Adipocyte (in vitro differentiated cells): Measurements from ENCODE around the gene CCDC187.

Experiments used
- DNase-seq: peaks from one replicate; pipeline ENCODE4 v3.0.0-alpha.2; 2015; ENCODE audit warnings: low read depth
- H3K27me3 ChIP-seq: replicated peaks from 2 replicates; pipeline ENCODE4 v1.7.0; 2013; ENCODE audit warnings: mild to moderate bottlenecking, low read length, moderate library complexity; ENCODE audit not compliant: control insufficient read depth, insufficient read depth
- H3K36me3 ChIP-seq: 2 replicates; pipeline ENCODE4 v1.7.0; 2013; ENCODE audit warnings: low read length, mild to moderate bottlenecking, moderate library complexity; ENCODE audit not compliant: control insufficient read depth, insufficient read depth, severe bottlenecking
- H3K4me1 ChIP-seq: 2 replicates; pipeline ENCODE4 v1.7.0; 2013; ENCODE audit warnings: mild to moderate bottlenecking, low read length, moderate library complexity; ENCODE audit not compliant: control insufficient read depth, insufficient read depth
- H3K4me3 ChIP-seq: 2 replicates; pipeline ENCODE4 v1.7.0; 2013; ENCODE audit warnings: mild to moderate bottlenecking, low read length, moderate library complexity
- H3K9ac ChIP-seq: 2 replicates; pipeline ENCODE4 v1.7.0; 2013; ENCODE audit warnings: mild to moderate bottlenecking, low read length, moderate library complexity
- H3K9me3 ChIP-seq: 2 replicates; pipeline ENCODE4 v1.7.0; 2013; ENCODE audit warnings: mild to moderate bottlenecking, low read length, moderate library complexity; ENCODE audit not compliant: control insufficient read depth

CCDC187 gene

DNA sequence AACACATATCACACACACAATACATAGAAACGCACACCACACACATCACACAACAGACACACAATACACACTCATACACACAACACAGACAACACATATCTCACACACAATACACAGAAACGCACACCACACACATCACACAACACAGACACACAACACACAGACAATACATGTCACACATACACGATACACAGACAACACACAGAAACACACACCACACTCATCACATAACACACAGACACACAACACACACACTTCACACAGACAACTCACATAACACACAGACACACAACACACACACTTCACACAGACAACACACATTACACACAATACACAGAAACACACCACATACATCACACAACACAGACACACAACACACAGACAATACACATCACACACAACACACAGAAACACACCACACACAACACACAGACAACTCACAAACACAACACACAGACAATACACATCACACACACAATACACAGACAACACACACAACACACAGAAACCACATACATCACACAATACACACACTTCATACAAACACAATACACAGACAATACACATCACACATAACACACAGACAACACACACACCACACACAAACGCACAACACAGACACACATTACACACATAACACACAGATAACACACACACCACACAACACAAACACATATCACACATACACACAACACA is 4.3 kb upstream of the CCDC187 start:
- no peak overlapping the region for H3K9ac ChIP-seq
- no peaks in the 10 kb centered on the region for H3K36me3 ChIP-seq
- peaks cover 54% of the 10 kb centered on the region for H3K27me3 ChIP-seq
- DNase-seq: no peak
- H3K9me3 ChIP-seq: no peaks in the 10 kb centered on the region
- no peaks in the 10 kb centered on the region for H3K4me1 ChIP-seq
- H3K4me3 ChIP-seq: no peak overlapping the region

DNA sequence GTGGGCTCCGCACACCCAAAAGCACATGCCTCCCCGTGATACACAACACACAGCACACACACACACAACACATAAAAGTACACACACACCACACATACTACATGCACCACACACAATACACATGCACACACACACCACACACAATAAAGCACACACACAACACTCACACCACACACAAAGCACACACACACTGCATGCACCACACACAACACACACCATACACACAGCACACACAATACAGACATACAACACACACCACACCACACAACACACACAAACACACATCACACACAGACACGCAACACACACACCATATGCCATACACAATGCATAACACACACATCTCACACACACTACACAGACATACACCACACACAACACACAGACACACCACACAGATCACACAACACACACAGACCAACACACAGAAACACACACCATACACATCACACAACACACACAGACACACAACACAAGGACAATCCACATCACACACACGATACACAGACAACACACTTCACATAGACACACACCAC is 3.4 kb upstream of the CCDC187 start:
- Histone ChIP-seq H3K9ac (no peak overlapping the region), H3K4me1 (no peaks in the 10 kb centered on the region), H3K9me3 (no peaks in the 10 kb centered on the region), H3K4me3 (no peak overlapping the region), H3K36me3 (no peaks in the 10 kb centered on the region), H3K27me3 (peaks cover 58% of the 10 kb centered on the region)
- no peak for DNase-seq

DNA sequence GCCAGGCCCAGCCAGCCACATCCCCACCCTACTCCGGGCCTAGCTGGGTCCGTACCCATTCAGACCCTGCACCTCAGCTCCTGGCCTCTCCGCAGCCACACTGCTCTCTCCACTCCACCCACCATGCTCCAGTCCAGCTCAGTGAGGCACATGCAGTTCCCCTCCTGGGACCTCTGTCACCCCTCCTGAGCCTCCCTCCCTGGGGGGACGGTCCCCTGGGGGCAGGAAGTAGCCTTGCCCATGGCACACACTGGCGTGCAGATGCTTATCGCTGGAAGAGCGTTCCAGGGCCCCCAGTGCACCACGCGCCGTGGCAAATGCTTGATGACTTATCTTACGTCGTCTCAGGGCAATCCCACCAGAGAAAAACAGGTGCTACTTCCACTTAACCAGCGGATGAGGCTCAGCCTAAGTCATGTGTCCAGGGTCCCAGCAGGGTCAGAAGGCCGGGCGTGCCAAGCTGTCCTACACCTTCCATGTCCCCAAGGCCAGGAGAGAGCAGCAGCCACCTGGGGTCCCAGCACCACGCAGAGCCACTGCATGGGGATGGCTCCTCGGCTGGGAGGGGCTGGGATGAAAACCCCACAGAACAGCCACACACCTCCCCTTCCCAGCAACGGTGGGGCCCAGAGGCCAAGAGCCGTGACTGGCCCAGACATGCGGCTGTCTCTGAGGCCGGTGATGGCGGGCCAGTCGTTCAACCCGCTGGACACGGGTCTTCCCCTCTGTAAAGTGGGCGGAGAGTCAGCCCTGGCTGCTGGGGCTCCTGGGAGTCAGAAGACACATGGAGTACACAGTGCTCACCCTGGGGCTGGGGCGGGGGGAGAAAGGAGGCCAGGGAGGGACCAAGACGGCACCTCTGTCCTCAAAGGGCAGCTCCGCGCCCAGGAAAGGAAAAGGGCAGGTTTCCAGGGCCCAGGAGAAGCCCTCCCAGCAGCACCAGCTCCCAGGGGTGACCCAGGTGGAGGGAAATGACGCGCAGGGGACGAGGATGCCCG is 2.6 kb upstream of the CCDC187 start:
- Histone ChIP-seq H3K4me3 (no peak overlapping the region), H3K27me3 (peaks cover 54% of the 10 kb centered on the region), H3K9ac (no peak overlapping the region), H3K9me3 (no peaks in the 10 kb centered on the region), H3K4me1 (no peaks in the 10 kb centered on the region), H3K36me3 (no peaks in the 10 kb centered on the region)
- DNase-seq: no peak

DNA sequence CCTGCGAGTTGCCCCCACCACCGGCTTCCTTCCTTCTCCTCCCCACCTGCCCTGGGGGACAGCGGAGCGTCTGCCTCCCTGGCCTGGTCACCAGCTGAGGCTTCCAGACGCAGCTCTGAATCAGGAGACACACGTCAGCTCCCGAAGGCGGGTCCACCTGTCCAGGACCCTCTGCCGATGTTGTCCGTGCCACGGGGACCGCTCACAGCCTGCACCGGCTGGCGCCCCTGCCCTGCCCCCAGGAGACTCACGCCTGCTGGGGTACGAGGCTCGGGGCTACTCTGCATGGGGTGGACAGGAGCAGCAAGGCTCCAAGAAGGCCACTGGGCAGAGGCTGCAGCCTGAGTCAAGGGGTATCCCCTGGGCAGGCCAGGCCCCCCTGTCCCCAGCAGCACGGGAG is 1.9 kb upstream of the CCDC187 start:
- H3K36me3 ChIP-seq: no peaks in the 10 kb centered on the region
- H3K4me3 ChIP-seq: no peak overlapping the region
- H3K4me1 ChIP-seq: no peaks in the 10 kb centered on the region
- DNase-seq: no peak
- H3K9me3 ChIP-seq: no peaks in the 10 kb centered on the region
- H3K27me3 ChIP-seq: peaks cover 54% of the 10 kb centered on the region
- no peak overlapping the region for H3K9ac ChIP-seq

DNA sequence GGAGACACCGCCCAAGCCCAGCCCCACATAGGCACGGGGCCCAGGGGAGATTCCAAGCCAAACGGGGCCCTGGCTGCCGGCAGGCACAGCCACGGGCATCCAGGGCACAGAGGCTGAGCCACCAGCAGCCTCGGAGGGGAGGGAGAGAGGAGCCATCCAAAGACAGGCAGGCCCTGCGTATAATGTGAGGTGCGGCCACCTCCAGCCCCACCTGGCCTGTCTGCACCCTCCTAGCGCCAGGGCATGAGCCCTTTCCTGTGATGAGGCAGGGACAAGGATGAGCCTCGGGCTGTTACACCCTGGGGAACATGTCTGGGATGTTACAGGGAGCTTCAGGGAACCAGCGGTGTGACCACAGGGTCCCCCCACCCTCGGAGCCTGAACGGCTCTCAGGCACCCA is 1.1 kb upstream of the CCDC187 start:
- Histone ChIP-seq H3K9ac (no peak overlapping the region), H3K27me3 (peaks cover 51% of the 10 kb centered on the region), H3K4me3 (no peak overlapping the region), H3K4me1 (no peaks in the 10 kb centered on the region), H3K9me3 (no peaks in the 10 kb centered on the region), H3K36me3 (no peaks in the 10 kb centered on the region)
- no peak for DNase-seq

DNA sequence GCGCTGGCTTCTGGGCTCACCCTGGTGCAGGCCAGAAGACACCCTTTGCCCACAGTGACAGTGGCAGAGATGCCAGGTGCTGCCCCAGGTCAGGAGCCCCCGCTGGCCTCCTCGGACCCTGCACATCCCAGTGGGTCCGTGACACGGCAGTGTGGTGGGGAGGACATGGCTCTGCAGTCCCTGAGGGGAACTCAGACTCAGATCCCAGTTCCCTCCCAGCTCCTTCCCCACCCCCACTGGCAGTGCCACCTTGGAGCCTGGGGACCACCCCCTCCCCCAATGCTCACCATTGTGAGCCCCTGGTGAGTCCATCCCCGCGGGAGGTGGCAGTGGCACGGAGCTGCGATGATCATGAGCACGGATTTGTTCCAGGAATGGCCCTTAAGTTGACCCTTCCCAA is 562 bp upstream of the CCDC187 start:
- no peak overlapping the region for H3K9ac ChIP-seq
- H3K36me3 ChIP-seq: no peaks in the 10 kb centered on the region
- DNase-seq: no peak
- no peaks in the 10 kb centered on the region for H3K4me1 ChIP-seq
- H3K9me3 ChIP-seq: no peaks in the 10 kb centered on the region
- peaks cover 52% of the 10 kb centered on the region for H3K27me3 ChIP-seq
- no peak overlapping the region for H3K4me3 ChIP-seq

DNA sequence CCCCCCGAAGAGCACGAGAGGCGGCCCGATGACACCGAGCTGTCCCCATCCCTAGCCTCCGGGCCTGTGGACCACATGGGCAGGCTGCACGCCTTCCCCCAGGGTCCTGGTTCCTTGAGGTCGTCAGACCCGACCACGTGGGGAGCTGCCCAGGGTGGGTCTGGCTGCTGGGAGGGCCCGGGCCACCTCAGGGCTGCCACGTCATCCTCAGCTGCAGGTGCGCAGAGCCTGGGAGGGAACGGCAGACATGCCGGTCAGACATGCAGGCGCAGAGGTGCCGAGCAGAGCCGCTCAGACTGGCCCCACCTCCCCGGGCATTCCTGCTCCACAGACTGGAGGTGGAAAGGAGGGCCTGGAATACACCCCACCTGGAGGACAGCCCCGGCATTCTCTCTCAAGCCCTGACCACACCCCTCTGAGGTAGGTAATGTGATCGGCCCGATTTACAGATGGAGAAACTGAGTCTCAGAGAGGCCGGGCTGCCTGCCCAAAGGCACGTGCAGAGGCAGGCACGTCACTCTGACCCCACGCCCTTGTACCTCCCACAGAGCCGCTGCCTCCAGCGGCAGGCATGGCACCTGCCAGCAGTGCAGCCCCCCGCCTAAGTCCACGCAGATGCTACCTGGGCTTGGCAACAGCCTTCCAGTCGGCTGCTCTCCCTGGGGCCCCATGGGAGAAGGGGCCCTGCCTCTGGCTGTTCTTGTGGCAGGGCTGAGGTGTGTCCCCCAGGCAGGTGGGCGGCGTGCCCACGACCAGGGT is 649 bp downstream of the CCDC187 start:
- no peak for DNase-seq
- no peak overlapping the region for H3K9ac ChIP-seq
- H3K4me1 ChIP-seq: no peaks in the 10 kb centered on the region
- H3K9me3 ChIP-seq: no peaks in the 10 kb centered on the region
- H3K36me3 ChIP-seq: no peaks in the 10 kb centered on the region
- H3K4me3 ChIP-seq: no peak overlapping the region
- peaks cover 59% of the 10 kb centered on the region for H3K27me3 ChIP-seq

DNA sequence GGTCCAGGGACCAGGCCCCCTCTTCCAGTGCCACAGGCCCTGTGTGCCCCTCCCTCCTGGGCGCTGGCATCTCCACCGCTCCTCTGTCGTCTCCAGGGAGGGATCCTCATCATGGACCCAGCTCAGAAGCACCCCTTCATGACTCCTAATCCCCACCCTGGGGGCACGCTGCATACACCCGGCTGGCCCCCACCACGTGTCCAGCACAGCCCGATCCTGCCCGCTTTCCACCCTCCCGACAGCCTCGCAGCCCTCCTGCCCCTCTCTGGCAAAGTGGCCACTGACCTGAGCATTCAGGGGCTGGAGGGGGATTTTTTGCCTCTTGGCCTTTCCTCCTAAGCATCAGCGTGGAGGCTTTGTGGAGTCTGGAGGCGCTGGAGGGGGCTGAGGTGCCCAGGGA is 1.4 kb downstream of the CCDC187 start:
- H3K9ac ChIP-seq: no peak overlapping the region
- H3K36me3 ChIP-seq: no peaks in the 10 kb centered on the region
- H3K27me3 ChIP-seq: peaks cover 52% of the 10 kb centered on the region
- DNase-seq: no peak
- H3K9me3 ChIP-seq: no peaks in the 10 kb centered on the region
- no peak overlapping the region for H3K4me3 ChIP-seq
- no peaks in the 10 kb centered on the region for H3K4me1 ChIP-seq

DNA sequence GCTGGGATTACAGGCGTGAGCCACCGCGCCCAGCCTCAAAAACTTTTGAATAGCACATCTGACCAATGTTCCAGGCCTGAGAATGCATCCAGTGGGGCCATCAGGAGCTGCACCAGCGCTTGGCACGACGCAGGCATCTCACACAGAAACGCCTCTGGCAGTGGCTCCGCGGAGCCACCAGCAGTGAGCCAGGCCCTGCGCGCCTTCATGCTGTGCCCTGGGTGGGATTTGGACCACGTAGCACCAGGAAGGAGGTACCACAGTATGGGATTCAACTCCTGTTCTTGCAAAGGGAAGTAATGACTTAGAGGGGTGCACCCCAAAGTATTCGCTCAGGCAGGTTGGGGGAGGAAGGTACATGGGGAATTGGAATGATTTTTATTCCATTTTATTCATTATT is 3.0 kb downstream of the CCDC187 start:
- H3K4me1 ChIP-seq: no peaks in the 10 kb centered on the region
- no peaks in the 10 kb centered on the region for H3K9me3 ChIP-seq
- H3K36me3 ChIP-seq: no peaks in the 10 kb centered on the region
- DNase-seq: no peak
- peaks cover 54% of the 10 kb centered on the region for H3K27me3 ChIP-seq
- H3K4me3 ChIP-seq: no peak overlapping the region
- no peak overlapping the region for H3K9ac ChIP-seq

DNA sequence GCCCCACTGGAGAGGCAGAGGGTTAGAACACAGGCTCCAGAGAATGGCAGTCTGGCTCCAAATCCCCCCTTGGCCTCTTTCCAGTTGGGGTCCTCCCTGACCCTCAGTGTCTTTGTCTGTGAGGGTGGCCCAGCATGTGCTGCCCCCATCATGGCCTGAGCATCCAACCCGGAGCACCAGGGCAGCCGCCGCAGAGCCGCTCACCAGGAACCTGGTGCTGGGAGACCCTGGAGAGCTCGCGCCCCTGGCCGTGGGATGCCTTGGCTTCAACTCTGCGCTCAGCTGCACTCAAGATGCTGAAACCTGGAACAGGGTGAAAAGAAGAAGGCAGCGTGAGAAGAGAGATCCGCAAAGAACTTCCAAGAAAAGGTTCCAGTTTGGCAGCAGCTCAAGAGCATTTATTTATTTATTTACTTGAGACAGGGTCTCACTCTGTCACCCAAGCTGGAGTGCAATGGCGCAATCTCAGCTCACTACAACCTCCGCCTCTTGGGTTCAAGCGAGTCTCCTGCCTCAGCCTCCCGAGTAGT is 3.8 kb downstream of the CCDC187 start:
- Histone ChIP-seq H3K9me3 (no peaks in the 10 kb centered on the region), H3K4me1 (no peaks in the 10 kb centered on the region), H3K9ac (no peak overlapping the region), H3K36me3 (no peaks in the 10 kb centered on the region), H3K4me3 (no peak overlapping the region), H3K27me3 (peaks cover 59% of the 10 kb centered on the region)
- DNase-seq: no peak

DNA sequence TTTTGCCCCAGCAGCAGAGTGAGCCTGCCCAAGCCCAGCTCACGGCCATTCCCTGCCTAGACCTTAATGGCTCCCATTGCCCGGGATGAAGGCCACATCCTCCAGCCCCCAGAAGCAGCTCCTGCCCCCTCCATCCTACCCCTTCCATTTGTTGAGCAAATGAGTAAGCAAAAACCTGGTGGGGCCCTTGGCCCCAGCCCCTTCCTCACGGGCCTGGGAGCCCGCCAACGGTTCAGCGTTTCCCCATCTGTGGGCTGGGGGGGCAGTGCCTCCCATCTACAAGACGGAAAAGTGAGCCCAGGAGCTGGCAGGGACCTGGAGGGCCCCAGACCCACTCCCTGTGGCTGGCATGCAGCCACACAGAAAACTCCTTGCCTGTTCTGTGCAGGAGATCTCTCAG is 4.4 kb downstream of the CCDC187 start:
- Histone ChIP-seq H3K9ac (no peak overlapping the region), H3K4me1 (no peaks in the 10 kb centered on the region), H3K27me3 (peaks cover 56% of the 10 kb centered on the region), H3K9me3 (no peaks in the 10 kb centered on the region), H3K4me3 (no peak overlapping the region), H3K36me3 (no peaks in the 10 kb centered on the region)
- DNase-seq: no peak
